Measurements from ENCODE around the gene NOMO2. TPM values are rescaled to one million over a fixed set of nuclear protein-coding genes. Genes with fewer than 3 reads are reported as not detected.
"Not testable (repeated sequence)": the region's sequence is repeated elsewhere in the genome, so short reads cannot be mapped to it uniquely, and the experiment has no call there.

NOMO2 gene
- total and polyA plus RNA-seq, 2 experiments from 2014 or later, result 88.4 to 130 TPM

GRCh38 chr16:18401851-18402657 lies 159.8 kb downstream of the NOMO2 start:
- H3K27ac ChIP-seq; H3K36me3 ChIP-seq; H3K27me3 ChIP-seq; DNase-seq (ENCODE audit: low read depth in 1 of 2, low spot score in 1 of 2); H3K4me1 ChIP-seq (ENCODE audit: low read depth); H3K4me3 ChIP-seq; H3K9me3 ChIP-seq (ENCODE audit: low read depth): not testable (repeated sequence)

GRCh38 chr16:18401159-18401558 lies 160.7 kb downstream of the NOMO2 start:
- H3K36me3 ChIP-seq; H3K9me3 ChIP-seq (ENCODE audit: low read depth); H3K4me1 ChIP-seq (ENCODE audit: low read depth); H3K27ac ChIP-seq; H3K27me3 ChIP-seq; DNase-seq (ENCODE audit: low read depth in 1 of 2, low spot score in 1 of 2): not testable (repeated sequence)
- H3K4me3 ChIP-seq, result peak overlapping the region; percentile 43

- not testable (repeated sequence) for H3K4me1 ChIP-seq (ENCODE audit: low read depth); DNase-seq (ENCODE audit: low read depth in 1 of 2, low spot score in 1 of 2); H3K27me3 ChIP-seq; H3K4me3 ChIP-seq; H3K36me3 ChIP-seq; H3K9me3 ChIP-seq (ENCODE audit: low read depth); H3K27ac ChIP-seq
Measured at GRCh38 chr16:18394363-18394762, 167.5 kb downstream of the NOMO2 start.

GRCh38 chr16:18387767-18388166 lies 174.1 kb downstream of the NOMO2 start:
- H3K36me3 ChIP-seq; H3K9me3 ChIP-seq (ENCODE audit: low read depth); H3K27me3 ChIP-seq; H3K4me1 ChIP-seq (ENCODE audit: low read depth); H3K4me3 ChIP-seq; H3K27ac ChIP-seq; DNase-seq (ENCODE audit: low read depth in 1 of 2, low spot score in 1 of 2): not testable (repeated sequence)

GRCh38 chr16:18386517-18386916 lies 175.4 kb downstream of the NOMO2 start:
- H3K27me3 ChIP-seq; H3K36me3 ChIP-seq; H3K4me1 ChIP-seq (ENCODE audit: low read depth); H3K9me3 ChIP-seq (ENCODE audit: low read depth); H3K27ac ChIP-seq; DNase-seq (ENCODE audit: low read depth in 1 of 2, low spot score in 1 of 2); H3K4me3 ChIP-seq: not testable (repeated sequence)

- DNase-seq (ENCODE audit: low read depth in 1 of 2, low spot score in 1 of 2); H3K4me1 ChIP-seq (ENCODE audit: low read depth); H3K9me3 ChIP-seq (ENCODE audit: low read depth); H3K4me3 ChIP-seq; H3K27ac ChIP-seq; H3K36me3 ChIP-seq; H3K27me3 ChIP-seq: not testable (repeated sequence)
Measured at GRCh38 chr16:18385285-18385684, 176.6 kb downstream of the NOMO2 start.

GRCh38 chr16:18384869-18385268 lies 177.0 kb downstream of the NOMO2 start:
- not testable (repeated sequence) for H3K4me1 ChIP-seq (ENCODE audit: low read depth); DNase-seq (ENCODE audit: low read depth in 1 of 2, low spot score in 1 of 2); H3K36me3 ChIP-seq; H3K27me3 ChIP-seq; H3K9me3 ChIP-seq (ENCODE audit: low read depth); H3K27ac ChIP-seq; H3K4me3 ChIP-seq

GRCh38 chr16:18384098-18384636 lies 177.7 kb downstream of the NOMO2 start:
- not testable (repeated sequence) for H3K9me3 ChIP-seq (ENCODE audit: low read depth); H3K36me3 ChIP-seq; H3K27ac ChIP-seq; H3K27me3 ChIP-seq; DNase-seq (ENCODE audit: low read depth in 1 of 2, low spot score in 1 of 2); H3K4me1 ChIP-seq (ENCODE audit: low read depth); H3K4me3 ChIP-seq

GRCh38 chr16:18382696-18383095 lies 179.2 kb downstream of the NOMO2 start:
- not testable (repeated sequence) for H3K27ac ChIP-seq

More at GRCh38 chr16:18382696-18383095, 179.2 kb downstream of the NOMO2 start:
- not testable (repeated sequence) for H3K36me3 ChIP-seq; H3K9me3 ChIP-seq (ENCODE audit: low read depth); DNase-seq (ENCODE audit: low read depth in 1 of 2, low spot score in 1 of 2); H3K4me1 ChIP-seq (ENCODE audit: low read depth); H3K27me3 ChIP-seq; H3K4me3 ChIP-seq

Other genes with a start within 250 kb of the NOMO2 start
- 0.39 TPM in 1 of 2 replicates, not detected in the other for gene NPIPA8, start 225.4 kb downstream of the NOMO2 start, total RNA-seq
- not detected in 2 replicates for gene NPIPA8, start 225.4 kb downstream of the NOMO2 start, polyA plus RNA-seq
- 1,850 and 2,098 TPM in 2 replicates for gene RPS15A, start 228.2 kb upstream of the NOMO2 start, total RNA-seq
- 547 and 611 TPM in 2 replicates for gene RPS15A, start 228.2 kb upstream of the NOMO2 start, polyA plus RNA-seq
- 77.6 and 195 TPM in 2 replicates for gene ARL6IP1, start 239.5 kb upstream of the NOMO2 start, total RNA-seq
- gene ARL6IP1, start 239.5 kb upstream of the NOMO2 start, polyA plus RNA-seq, result 77.4 and 232 TPM in 2 replicates